A549 (cell line): ENCODE results near the gene INPP4B. TPM values are rescaled to one million over a fixed set of nuclear protein-coding genes. Genes with fewer than 3 reads are reported as not detected.

Experiments used
- ATAC-seq, 2 experiments: fragments of 200-7000 bp in 1 of 2; fragments of >200 bp in 1 of 2; cut with Nextera tagmentation in 1 of 2; cut with Tn5 transposase in 1 of 2; 3 replicates each; pipeline versions ENCODE4 v1.8.0 to v1.9.1; 2018 to 2020; ENCODE audit warnings: mild to moderate bottlenecking in 1 of 2, moderate library complexity in 1 of 2
- CTCF ChIA-PET: fragments of 300-600 bp; sonication (Branson Sonifier 250); formaldehyde crosslinking; extraction: SDS; loops from one replicate; lab custom pipeline; 2021; ENCODE audit warnings: antibody characterized with exemption, inconsistent platforms; lab: Yijun Ruan, JAX
- POLR2A ChIA-PET: fragments of 350-600 bp; formaldehyde crosslinking; extraction: SDS; loops from one replicate; lab custom pipeline; 2021; ENCODE audit warnings: antibody characterized with exemption, inconsistent platforms; lab: Yijun Ruan, JAX
- DNase-seq, 2 experiments: peaks; one replicate each; pipeline versions ENCODE4 v3.0.0 to v3.0.0-alpha.2; 2011 to 2016; ENCODE audit warnings: low read depth in 1 of 2, low spot score in 1 of 2
- FAIRE-seq: peaks from 2 replicates; lab custom pipeline; 2011; peaks lifted over from hg19 to GRCh38; lab: Jason Lieb, UNC
- H3K27ac ChIP-seq, 2 experiments: fragments of >200 bp; sonication (Bioruptor Twin); formaldehyde crosslinking; 3 replicates each; pipeline ENCODE4 v1.5.1; 2016 to 2017
- H3K4me1 ChIP-seq: fragments of >200 bp; sonication (Bioruptor Twin); formaldehyde crosslinking; 3 replicates; pipeline ENCODE4 v1.6.1; 2016
- H3K4me2 ChIP-seq: fragments of >200 bp; sonication (Bioruptor Twin); formaldehyde crosslinking; 3 replicates; pipeline ENCODE4 v1.6.1; 2016
- H3K4me3 ChIP-seq: fragments of >200 bp; sonication (Bioruptor Twin); formaldehyde crosslinking; 3 replicates; pipeline ENCODE4 v1.5.1; 2016
- H3K9me3 ChIP-seq: fragments of >200 bp; sonication (Bioruptor Twin); formaldehyde crosslinking; 3 replicates; pipeline ENCODE4 v1.6.1; 2016
- BCL3 ChIP-seq: fragments of >200 bp; sonication (Bioruptor Twin); formaldehyde crosslinking; IDR thresholded peaks from 3 replicates; pipeline ENCODE4 v1.6.1; 2016
- FOSL2 ChIP-seq, 2 experiments: fragments of 450-650 bp in 1 of 2; fragments of >200 bp in 1 of 2; sonication (Bioruptor Twin) in 1 of 2; formaldehyde crosslinking; IDR thresholded peaks; 2 replicates each; pipeline versions ENCODE4 v1.5.0 to v1.6.1; 2016 to 2020; ENCODE audit warnings: mild to moderate bottlenecking in 1 of 2, moderate library complexity in 1 of 2
- GATA3 ChIP-seq: IDR thresholded peaks from 2 replicates; pipeline ENCODE4 v1.6.1; 2012; ENCODE audit warnings: borderline replicate concordance
- HDAC2 ChIP-seq: fragments of 200-600 bp; sonication (generic); IDR thresholded peaks from 2 replicates; pipeline ENCODE4 v1.6.1; 2016
- HMGXB4 ChIP-seq: fragments of 250-450 bp; sonication (Bioruptor Pico); IDR thresholded peaks from 2 replicates; pipeline ENCODE4 v1.5.0; 2021; ENCODE audit warnings: mild to moderate bottlenecking, moderate library complexity, borderline replicate concordance
- MAFK ChIP-seq: fragments of 450-650 bp; IDR thresholded peaks from 2 replicates; pipeline ENCODE4 v1.6.1; 2014; ENCODE audit not compliant: partially characterized antibody
- NR3C1 ChIP-seq: fragments of >200 bp; sonication (Bioruptor Twin); formaldehyde crosslinking; IDR thresholded peaks from 3 replicates; pipeline ENCODE4 v1.6.1; 2017
- PBX3 ChIP-seq: IDR thresholded peaks from 2 replicates; pipeline ENCODE4 v1.6.1; 2012
- POLR2A ChIP-seq: IDR thresholded peaks from 2 replicates; pipeline ENCODE4 v1.6.1; 2012; ENCODE audit warnings: mild to moderate bottlenecking, low read length
- RAD21 ChIP-seq, 2 experiments: fragments of >200 bp in 1 of 2; sonication (Bioruptor Twin) in 1 of 2; formaldehyde crosslinking in 1 of 2; IDR thresholded peaks in 1 of 2; conservative IDR thresholded peaks in 1 of 2; 2 replicates in 1 of 2; 3 replicates in 1 of 2; pipeline ENCODE4 v1.6.1; 2012 to 2018; ENCODE audit warnings: inconsistent platforms in 1 of 2
- ZFP36 ChIP-seq: fragments of 450-650 bp; IDR thresholded peaks from 2 replicates; pipeline ENCODE4 v1.6.1; 2014; ENCODE audit warnings: borderline replicate concordance; ENCODE audit not compliant: partially characterized antibody
- WGBS: methylation state at CpG from one replicate; pipeline ENCODE4 v1.1.6; 2017; ENCODE audit errors: missing lambda C conversion rate; 5-methylcytosine and 5-hydroxymethylcytosine counted together
- polyA plus RNA-seq, 4 experiments: library from polyadenylated mRNA; depleted of rRNA in 3 of 4; stranded (reverse); fragments of >200 nt; fragmentation: RNase III in 1 of 4; extraction: RNeasy Plus Mini Kit Qiagen cat#74134 plus additional on column Dnase treatment in 1 of 4; gene quantifications; 2 replicates in 3 of 4; 3 replicates in 1 of 4; pipeline ENCODE4 v1.2.3, GENCODE V29; 2011 to 2017

The INPP4B gene
- polyA plus RNA-seq, 2 of the 4 experiments (the other 2 are of a cell fraction), result 7.2 to 14.9 TPM

- no peaks in the 10 kb centered on the region for H3K9me3 ChIP-seq
- no peak overlapping the region for H3K4me3 ChIP-seq
- ChIA-PET CTCF (no interaction called here), POLR2A (no interaction called here)
- peaks cover 31% of the 10 kb centered on the region for H3K4me1 ChIP-seq
- TF ChIP-seq ZFP36, result no peak
- TF ChIP-seq RAD21 (conservative IDR thresholded peaks at IDR 0.05 in 1 of 2, IDR thresholded peaks at IDR 0.05 in 1 of 2), result peak; percentile 18 to 37; a peak in 1 of 5 replicates
- ATAC-seq (peak; percentile 64 to 72; a peak in 4 of 6 replicates), DNase-seq (peak in 1 of 2 experiments; percentile 16), FAIRE-seq (no peak)
- no peak overlapping the region; the same call in 2 of the 3 replicates for H3K4me2 ChIP-seq
- H3K27ac ChIP-seq, result peak overlapping the region in 1 of 2 experiments; percentile 24; a peak in 2 of 6 replicates
- 40% methylated on average over 3 of the region's 3 CpGs for WGBS
These were observed 806.1 kb downstream of the INPP4B start for GRCh38 chr4:142040043-142040442.

- DNase-seq (peak in 1 of 2 experiments; percentile 16), ATAC-seq (peak; percentile 13 to 55; a peak in 3 of 6 replicates), FAIRE-seq (no peak)
- no peaks in the 10 kb centered on the region for H3K9me3 ChIP-seq
- peak overlapping the region; percentile 14; the same call in 1 of the 3 replicates for H3K4me3 ChIP-seq
- 7% methylated on average over 4 of the region's 4 CpGs for WGBS
- ChIA-PET POLR2A (no interaction called here), CTCF (no interaction called here)
- H3K4me2 ChIP-seq, result peak overlapping the region; percentile 85
- peaks cover 29% of the 10 kb centered on the region for H3K4me1 ChIP-seq
- no peak for TF ChIP-seq FOSL2 (IDR thresholded peaks at IDR 0.05)
- peak; percentile 24; the same call in 1 of the 2 replicates for TF ChIP-seq FOSL2 (CRISPR knock-in tag; IDR thresholded peaks at IDR 0.05)
- peak; percentile 33 for TF ChIP-seq MAFK
- TF ChIP-seq HMGXB4 (CRISPR knock-in tag), result no peak
- no peak for TF ChIP-seq HDAC2
- TF ChIP-seq PBX3, result no peak
- peak overlapping the region; percentile 54 to 58 for H3K27ac ChIP-seq
These were observed 809.1 kb downstream of the INPP4B start for GRCh38 chr4:142036795-142037583.

- CTCF ChIA-PET, result no interaction called here
- Histone ChIP-seq H3K4me2 (no peak overlapping the region), H3K4me3 (no peak overlapping the region), H3K9me3 (no peaks in the 10 kb centered on the region), H3K27ac (0 out of 6 replicates have a peak overlapping the region, but pooled peaks of 1 of the 2 experiments have one; percentile 34), H3K4me1 (peaks cover 29% of the 10 kb centered on the region)
- FAIRE-seq (no peak), ATAC-seq (no peak)
- POLR2A ChIA-PET, result no interaction called here
- TF ChIP-seq NR3C1 (no peak), BCL3 (no peak), POLR2A (no peak)
- TF ChIP-seq, all 56 proteins: peak for 0
- DNase-seq, result no peak
These were observed 810.5 kb downstream of the INPP4B start for GRCh38 chr4:142035566-142035965.

GRCh38 chr4:142034101-142034500, 812.0 kb downstream of the INPP4B start:
- no peak for FAIRE-seq
- no peak for DNase-seq
- POLR2A ChIA-PET, result no interaction called here
- 89% methylated on average over 3 of the region's 3 CpGs for WGBS
- Histone ChIP-seq H3K4me1 (peaks cover 19% of the 10 kb centered on the region), H3K27ac (no peak overlapping the region), H3K9me3 (no peaks in the 10 kb centered on the region), H3K4me2 (no peak overlapping the region), H3K4me3 (no peak overlapping the region)
- CTCF ChIA-PET, result no interaction called here
- ATAC-seq, result no peak
- TF ChIP-seq GATA3, result no peak
